ENCODE results near the gene TIGD3.

The TIGD3 gene

DNA sequence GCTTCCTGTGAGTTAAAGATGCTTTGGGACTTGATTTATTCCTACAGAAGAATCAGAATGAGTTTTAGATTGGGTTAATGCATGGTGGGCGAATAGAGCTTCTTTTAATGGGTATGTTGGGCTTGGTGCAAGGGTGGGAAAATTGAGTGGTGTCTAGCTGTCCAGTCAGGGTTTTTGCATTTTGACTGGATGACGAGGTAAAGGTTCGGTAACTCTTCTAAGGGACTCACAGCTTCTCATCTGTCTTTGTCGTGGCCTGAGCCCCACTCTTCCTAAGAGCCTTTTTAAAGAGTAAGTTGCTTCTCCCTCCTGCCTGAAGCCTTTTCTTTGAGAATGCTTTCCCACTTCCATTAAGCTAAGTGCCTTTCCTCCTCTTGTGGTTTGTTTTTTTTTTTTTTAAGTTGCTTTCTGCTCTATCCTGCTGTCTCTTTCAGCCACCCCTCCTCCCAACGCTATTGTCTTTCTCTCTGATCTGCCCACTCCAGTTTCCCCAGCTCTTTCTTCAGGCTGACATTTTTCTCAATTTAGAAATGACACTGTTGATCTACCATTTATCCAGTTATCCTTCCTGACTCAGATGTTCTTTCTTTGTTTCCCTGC, 19.8 kb upstream of the TIGD3 start:
- POLR2A ChIA-PET (ENCODE audit: low non-redundant PET), result no interaction called here

DNA sequence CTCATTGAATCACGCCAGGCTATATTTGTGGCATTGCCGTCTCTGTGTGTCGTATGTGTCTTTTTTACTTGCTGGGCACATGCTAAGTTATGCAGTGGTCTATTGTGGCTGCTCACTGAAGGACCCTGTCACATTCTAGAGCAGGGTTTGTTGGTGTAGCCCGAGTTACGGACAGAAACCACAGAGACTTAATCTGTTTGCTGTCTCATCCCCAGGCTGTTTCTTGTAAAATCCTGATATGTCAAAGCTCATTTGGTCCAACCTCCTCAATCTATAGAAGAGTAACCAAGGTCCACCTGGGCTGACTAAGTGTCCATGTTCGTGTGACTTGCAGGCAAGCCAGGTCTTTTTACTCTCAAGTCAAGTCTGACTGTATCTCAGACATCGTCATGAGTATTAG, 15.9 kb upstream of the TIGD3 start:
- H3K27ac ChIP-seq, result peak overlapping the region; percentile 24; the same call in 1 of the 2 replicates

More for the DNA sequence above, 19.8 kb upstream of the TIGD3 start:
- CTCF ChIA-PET, result interaction anchor here (0.9 kb wide), 1 partner anchor 20 kb away, joined by 7 read pairs; no protein-coding TSS in a partner anchor
- DNase-seq (ENCODE audit: low spot score), result no peak
- H3K27ac ChIP-seq, result peak overlapping the region; percentile 87
- TF ChIP-seq, protein P1, sequence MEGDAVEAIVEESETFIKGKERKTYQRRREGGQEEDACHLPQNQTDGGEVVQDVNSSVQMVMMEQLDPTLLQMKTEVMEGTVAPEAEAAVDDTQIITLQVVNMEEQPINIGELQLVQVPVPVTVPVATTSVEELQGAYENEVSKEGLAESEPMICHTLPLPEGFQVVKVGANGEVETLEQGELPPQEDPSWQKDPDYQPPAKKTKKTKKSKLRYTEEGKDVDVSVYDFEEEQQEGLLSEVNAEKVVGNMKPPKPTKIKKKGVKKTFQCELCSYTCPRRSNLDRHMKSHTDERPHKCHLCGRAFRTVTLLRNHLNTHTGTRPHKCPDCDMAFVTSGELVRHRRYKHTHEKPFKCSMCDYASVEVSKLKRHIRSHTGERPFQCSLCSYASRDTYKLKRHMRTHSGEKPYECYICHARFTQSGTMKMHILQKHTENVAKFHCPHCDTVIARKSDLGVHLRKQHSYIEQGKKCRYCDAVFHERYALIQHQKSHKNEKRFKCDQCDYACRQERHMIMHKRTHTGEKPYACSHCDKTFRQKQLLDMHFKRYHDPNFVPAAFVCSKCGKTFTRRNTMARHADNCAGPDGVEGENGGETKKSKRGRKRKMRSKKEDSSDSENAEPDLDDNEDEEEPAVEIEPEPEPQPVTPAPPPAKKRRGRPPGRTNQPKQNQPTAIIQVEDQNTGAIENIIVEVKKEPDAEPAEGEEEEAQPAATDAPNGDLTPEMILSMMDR (conservative IDR thresholded peaks at IDR 0.05; ENCODE audit: low read depth), result no peak

DNA sequence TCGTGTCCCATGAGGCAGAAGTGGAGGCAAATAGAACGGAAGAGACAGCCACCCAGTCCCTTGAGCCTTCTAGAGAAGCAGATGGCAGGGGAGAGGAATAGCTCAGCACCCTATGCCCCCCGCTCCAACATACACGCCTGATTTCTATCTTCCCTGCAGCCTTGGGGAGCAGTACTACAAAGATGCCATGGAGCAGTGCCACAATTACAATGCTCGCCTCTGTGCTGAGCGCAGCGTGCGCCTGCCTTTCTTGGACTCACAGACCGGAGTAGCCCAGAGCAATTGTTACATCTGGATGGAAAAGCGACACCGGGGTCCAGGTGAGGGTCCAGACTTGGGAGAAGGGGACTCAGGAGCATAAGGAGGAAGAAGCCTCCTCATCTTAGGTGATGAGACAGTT, 14.3 kb upstream of the TIGD3 start:
- no peak for DNase-seq (ENCODE audit: low spot score)
- ChIA-PET POLR2A (ENCODE audit: low non-redundant PET) (no interaction called here), CTCF (no interaction called here)
- H3K27ac ChIP-seq, result no peak overlapping the region
- TF ChIP-seq, protein P1 (conservative IDR thresholded peaks at IDR 0.05; ENCODE audit: low read depth), result no peak

More for the DNA sequence above, 15.9 kb upstream of the TIGD3 start:
- no peak for DNase-seq (ENCODE audit: low spot score)
- ChIA-PET CTCF (interaction anchor here (0.6 to 1.2 kb wide), 2 partner anchors 9 kb away, joined by 3 read pairs; no protein-coding TSS in a partner anchor), POLR2A (ENCODE audit: low non-redundant PET) (no interaction called here)
- TF ChIP-seq, protein P1 (conservative IDR thresholded peaks at IDR 0.05; ENCODE audit: low read depth), result no peak

DNA sequence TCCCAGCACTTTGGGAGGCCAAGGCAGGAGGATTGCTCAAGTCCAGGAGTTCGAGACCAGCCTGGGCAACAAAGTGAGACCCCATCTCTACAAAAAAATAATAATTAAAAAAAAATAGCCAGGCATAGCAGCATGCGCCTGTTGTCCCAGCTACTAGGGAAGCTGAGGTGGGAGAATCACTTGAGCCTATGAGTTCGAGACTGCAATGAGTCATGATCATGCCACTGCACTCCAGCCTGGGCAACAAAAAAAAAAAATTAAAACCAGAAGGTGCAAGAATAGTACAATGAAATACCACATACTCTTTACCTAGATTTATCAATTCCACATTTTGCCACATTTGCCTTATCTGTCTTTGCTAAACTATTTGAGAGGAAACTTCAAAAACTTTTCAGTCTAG, 12.7 kb upstream of the TIGD3 start:
- H3K27ac ChIP-seq, result no peak overlapping the region
- no peak for DNase-seq (ENCODE audit: low spot score)
- ChIA-PET CTCF (interaction anchor here (0.7 to 0.9 kb wide), 3 partner anchors 10 to 1677 kb away, joined by 3 to 5 read pairs (median 3); no protein-coding TSS in a partner anchor), POLR2A (ENCODE audit: low non-redundant PET) (no interaction called here)
- TF ChIP-seq, protein P1 (conservative IDR thresholded peaks at IDR 0.05; ENCODE audit: low read depth), result no peak

DNA sequence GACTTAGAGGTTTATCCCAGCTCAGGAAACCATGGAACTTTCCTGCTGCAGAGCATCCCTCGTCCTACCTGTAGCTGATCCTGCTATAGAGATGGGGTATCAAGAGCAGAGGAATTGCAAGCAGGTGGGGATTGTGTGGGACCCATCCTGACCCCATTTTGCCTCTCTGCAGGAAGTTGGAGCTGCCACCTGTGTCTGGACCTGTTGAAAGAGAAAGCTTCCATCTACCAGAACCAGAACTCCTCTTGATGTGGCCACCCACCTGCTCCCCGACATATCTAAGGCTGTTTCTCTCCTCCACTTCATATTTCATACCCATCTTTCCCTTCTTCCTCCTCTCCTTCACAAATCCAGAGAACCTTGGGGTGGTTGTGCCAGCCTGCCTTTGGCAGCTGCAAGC, 3.0 kb upstream of the TIGD3 start:
- TF ChIP-seq, protein P1 (conservative IDR thresholded peaks at IDR 0.05; ENCODE audit: low read depth), result no peak
- peak overlapping the region; percentile 33 for H3K27ac ChIP-seq
- CTCF ChIA-PET, result interaction anchor here (0.6 to 1.7 kb wide), 6 partner anchors 11 to 533 kb away, joined by 3 to 5 read pairs (median 3); no protein-coding TSS in a partner anchor
- no peak for DNase-seq (ENCODE audit: low spot score)
- POLR2A ChIA-PET (ENCODE audit: low non-redundant PET), result no interaction called here

DNA sequence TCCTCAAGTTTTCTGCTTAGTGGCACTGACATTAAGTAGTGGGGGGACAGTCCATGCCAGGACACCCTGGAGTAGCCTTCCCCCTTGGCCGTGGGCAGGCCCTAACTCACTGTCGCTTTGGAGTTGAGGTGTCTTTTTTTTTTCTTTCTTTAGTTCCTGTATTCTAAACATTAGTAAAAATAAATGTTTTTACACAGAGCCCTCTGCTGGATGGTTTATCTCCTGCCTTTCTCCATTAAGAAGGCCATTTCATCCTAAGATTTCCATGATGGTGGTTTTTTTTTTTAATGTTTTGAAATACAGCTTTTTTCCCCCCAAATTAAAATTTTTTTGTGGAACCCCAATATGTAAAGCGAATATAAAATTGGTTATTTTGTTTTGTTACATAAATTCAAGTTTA, 1.8 kb upstream of the TIGD3 start:
- POLR2A ChIA-PET (ENCODE audit: low non-redundant PET), result no interaction called here
- H3K27ac ChIP-seq, result peak overlapping the region; percentile 33
- CTCF ChIA-PET, result interaction anchor here (0.6 to 1.7 kb wide), 9 partner anchors 9 to 187 kb away, joined by 3 to 5 read pairs (median 4); no protein-coding TSS in a partner anchor
- TF ChIP-seq, protein P1 (conservative IDR thresholded peaks at IDR 0.05; ENCODE audit: low read depth), result peak; percentile 56
- DNase-seq (ENCODE audit: low spot score), result no peak

All from RWPE1 (cell line).